HG02623 (cell line): ENCODE data around the gene THBS4.

ENCODE experiments used
- ATAC-seq: cut with Tn5 transposase; IDR thresholded peaks from one replicate; pipeline ENCODE4 v1.9.1; 2021; ENCODE audit warnings: moderate library complexity; ENCODE audit not compliant: unreplicated experiment

Gene THBS4

DNA sequence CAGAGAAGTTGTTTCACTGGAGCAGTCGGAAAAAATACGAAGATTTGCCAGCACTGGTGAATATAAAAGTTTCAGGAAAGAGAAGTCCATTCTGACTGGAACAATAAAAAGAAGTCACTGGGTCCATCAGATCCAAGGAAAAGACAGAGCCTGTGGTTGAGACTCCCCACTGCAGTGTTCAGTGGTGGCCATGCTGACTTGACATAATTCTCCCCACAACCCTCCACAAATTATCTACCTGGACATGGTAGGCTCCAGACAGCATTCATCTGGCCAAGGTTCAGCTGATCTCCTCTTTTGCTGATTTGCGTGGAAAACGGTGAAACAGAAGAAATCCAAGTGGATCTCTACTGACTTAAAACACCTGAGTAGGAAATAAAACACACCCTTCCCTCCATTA lies 8.0 kb downstream of the THBS4 start:
- ATAC-seq = no peak

DNA sequence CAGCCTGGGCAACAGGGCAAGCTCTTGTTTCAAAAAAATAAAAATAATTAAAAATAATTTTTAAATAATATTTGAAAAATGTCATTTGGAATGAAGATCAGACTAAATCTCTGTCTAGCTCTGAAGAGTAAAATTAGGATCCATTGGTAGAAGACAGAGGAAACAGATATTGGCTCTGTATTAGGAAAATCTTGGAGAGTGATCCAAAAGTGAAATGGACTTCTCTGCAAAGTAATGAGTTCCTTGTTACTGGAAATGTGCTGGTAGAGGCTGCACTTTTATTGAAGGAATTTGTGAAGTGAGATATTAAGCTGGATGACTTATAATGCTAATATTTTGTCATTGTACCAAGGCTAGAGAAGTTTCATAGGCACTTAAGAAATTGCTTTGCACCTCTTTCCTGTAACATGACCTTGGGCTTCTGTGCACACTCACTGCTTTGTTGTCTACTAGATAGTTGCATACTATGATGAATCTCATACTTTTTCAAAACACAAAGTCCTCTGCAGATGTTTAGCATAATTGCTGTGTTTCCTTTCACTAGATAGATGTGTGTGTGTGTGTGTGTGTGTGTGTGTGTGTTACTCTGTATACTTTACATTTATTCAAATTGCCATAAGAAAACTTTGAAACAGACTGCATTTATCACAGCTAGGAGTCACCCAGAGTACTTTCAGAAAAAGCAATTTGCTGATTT lies 13.1 kb downstream of the THBS4 start:
- ATAC-seq = no peak

DNA sequence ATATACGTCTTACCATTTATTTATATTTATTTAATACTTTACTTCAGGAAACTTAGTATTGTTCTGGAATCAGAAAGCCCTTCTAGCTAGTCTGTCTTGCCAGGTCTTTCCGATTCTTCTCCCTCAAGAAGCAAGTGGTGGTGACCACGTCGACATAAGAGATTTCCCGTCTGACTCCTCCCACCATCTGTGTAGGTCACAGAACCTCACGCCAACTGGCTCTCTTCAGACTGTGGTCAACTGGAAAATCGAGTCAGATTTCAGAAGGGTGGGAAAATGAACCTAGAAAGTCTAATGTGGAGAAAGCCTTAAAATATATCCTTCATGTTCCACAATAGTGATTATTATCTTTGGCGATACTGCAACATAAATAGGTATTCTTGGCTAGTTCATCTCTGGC lies 17.3 kb downstream of the THBS4 start:
- no peak for ATAC-seq

DNA sequence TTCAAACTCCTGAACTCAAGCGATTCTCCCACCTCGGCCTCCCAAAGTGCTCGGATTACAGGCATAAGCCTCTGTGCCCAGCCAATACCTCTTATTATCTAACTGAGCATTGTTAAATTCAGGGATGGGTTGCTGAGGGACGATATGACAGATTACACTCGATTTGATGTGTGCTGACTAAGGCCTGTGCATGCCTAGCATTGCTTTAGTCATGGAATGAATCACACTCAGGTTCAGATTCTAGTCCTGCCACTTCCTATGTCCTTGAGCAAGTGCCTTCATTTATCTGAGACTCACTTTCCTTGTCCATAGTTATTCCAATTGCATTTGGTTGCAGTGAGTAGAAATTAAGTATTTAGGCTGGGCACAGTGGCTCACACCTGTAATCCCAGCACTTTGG lies 19.5 kb downstream of the THBS4 start:
- no peak for ATAC-seq

DNA sequence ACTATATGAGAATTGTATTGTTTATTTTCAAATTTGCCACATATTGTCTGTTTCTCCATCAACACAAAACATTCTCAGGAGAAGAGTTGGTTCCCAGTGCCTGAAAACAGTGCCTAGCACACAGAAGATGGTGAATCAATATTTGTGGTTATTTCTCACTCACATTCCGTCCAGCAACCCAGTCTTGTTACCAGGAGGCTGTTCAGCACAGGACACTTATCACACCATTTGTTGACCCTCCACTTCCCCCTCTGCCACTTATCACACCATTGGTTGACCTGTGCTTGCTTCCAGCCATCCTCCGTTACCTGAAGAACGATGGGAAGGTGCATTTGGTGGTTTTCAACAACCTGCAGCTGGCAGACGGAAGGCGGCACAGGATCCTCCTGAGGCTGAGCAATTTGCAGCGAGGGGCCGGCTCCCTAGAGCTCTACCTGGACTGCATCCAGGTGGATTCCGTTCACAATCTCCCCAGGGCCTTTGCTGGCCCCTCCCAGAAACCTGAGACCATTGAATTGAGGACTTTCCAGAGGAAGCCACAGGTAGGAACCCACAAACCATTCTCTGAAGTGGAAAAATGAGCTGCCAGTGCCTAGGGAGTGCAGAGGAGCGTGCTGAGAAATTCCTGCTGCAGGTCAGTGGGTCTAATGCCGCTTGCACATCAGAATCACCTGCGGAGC lies 20.5 kb downstream of the THBS4 start:
- no peak for ATAC-seq

DNA sequence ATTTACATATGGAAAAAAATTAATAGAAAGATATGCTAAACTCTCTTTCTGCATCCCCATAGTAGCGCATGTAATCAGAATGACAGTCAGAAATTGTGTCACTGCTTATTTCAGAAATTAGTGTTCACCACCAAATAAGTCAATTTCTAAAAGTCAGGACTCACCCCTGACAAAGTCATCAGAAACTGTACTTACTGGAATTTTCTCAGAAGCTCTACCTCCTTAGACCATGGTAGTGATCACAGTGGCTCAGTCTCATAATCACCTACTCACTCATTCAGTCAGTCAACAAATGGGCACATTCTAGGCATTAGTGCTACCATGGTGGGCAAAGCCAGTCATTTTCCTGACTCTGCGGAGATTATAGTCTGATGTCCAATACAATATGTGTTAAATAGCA lies 22.0 kb downstream of the THBS4 start:
- no peak for ATAC-seq

DNA sequence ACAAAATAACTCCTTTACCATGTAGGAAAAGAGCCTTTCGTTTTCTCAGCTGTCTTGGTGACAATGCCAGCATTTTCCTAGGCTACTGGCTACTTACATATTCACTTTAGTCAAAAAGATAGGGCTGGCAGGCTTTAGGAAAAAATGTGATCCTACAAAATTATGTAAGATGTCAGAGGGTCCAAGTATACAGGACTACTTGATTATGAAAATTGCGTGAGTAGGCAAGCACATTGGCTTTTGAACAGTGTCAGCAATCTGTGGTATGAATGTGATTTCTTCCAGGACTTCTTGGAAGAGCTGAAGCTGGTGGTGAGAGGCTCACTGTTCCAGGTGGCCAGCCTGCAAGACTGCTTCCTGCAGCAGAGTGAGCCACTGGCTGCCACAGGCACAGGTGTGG lies 22.8 kb downstream of the THBS4 start:
- ATAC-seq = no peak

DNA sequence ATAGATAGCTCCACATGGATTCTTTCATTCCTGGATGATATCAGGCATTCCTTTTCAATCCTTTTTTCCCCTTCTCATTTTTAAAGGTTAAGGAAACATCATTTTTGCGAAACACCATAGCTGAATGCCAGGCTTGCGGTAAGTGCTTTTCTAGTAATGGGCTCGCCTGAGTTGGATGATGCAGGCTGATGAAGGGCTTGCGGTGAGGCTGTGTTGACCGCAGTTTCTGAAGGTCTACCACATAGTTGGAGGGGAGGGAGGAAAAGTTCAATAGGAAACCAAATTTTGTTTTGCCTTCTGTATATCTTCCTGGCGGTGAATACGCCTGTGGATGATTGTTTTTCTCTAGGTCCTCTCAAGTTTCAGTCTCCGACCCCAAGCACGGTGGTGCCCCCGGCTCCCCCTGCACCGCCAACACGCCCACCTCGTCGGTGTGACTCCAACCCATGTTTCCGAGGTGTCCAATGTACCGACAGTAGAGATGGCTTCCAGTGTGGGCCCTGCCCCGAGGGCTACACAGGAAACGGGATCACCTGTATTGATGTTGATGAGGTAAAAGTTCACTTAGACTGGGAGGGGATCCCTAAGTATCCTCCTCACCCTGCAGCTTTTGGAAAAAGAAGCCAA lies 24.3 kb downstream of the THBS4 start:
- no peak for ATAC-seq

DNA sequence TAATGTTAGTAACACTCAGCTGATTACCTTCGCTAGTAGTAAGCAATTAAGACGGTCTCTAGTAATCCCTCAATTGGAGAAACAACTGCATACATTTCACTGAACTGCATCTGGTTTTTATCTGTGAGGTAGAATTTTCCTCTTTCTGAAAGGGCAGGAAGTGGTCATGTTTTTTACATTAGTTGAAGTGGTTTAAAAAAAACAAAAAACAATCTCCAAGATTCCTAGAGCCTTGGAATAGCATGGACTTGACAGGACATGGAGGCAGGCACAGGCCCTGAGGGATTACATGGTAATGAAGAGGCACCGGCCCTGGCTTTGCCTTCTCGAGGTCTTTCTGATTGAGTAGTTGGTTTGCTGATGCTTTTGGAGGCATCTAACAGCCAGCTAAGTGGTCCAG lies 25.8 kb downstream of the THBS4 start:
- no peak for ATAC-seq

DNA sequence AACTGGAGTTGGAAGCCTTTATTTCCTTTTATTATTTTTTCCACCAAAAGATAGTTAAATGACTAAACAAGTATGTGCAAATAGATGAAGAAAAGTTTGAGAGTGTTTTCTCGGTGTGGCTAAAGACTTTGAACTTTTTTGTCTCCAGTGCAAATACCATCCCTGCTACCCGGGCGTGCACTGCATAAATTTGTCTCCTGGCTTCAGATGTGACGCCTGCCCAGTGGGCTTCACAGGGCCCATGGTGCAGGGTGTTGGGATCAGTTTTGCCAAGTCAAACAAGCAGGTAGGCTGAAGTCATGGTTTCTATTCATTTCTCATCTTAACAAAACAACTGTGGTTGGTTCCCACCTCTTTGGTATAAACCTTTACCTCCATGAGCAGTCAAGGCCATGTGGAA lies 26.4 kb downstream of the THBS4 start:
- no peak for ATAC-seq

DNA sequence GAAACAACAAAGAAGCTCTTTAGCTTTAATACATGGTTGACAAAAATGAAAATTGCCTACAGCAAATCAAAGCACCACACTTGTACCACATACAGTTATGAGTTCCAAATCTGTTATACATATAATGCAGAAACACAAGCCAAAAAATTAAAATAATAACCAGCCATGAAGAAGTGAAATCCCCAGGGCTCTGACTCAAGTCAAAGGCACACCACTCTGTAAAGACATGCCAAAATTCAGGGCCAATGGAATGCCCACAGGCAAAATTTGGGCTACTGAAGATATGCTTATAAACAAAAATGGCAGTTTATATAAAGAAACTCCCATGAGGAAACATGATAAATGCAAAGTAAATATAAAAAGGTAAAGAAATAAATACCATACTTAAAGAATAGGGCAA lies 29.0 kb downstream of the THBS4 start:
- ATAC-seq = no peak

DNA sequence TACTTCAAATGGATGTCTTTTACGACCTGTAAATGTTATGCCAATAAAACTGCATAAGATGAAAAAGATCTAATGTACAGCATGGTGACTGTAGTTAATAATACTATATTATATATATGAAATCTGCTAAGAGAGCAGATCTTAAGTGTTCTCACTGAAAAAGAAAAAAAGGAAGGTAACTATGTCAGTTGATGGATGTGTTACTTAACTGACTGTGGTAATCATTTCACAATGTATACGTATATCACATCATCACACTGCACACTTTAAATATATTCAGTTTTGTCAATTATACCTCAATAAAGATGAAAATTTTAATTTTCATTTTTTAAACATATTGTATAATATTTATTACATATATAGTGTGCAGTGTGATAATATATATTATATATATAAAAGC lies 31.9 kb downstream of the THBS4 start:
- no peak for ATAC-seq

DNA sequence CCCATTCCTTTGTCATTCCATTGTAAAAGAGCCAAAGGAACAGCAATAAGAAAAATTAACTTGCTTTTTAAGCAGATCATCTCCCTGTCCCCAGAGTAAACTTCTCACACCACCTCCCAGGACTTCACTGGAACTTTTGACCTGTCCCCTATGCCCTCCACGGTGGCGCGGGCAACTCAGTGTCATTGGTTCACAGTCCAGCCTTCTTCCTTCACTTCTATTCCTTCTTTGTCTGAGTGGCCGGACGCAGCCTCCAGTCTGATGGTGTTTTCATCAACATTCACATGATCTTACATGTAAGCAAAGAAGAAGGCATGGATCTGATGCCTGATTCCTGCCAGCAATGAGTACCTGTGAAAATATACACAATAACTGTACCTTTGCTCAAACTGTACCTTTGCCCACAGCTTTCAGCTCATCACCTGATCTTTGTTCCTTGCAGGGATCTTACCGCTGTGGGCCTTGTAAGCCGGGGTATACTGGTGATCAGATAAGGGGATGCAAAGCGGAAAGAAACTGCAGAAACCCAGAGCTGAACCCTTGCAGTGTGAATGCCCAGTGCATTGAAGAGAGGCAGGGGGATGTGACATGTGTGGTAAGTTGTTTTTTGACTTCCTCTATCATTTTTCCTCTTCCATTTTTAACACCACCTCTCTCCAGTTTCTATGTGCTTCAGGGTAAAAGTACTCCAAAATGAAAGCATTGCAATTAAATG lies 32.5 kb downstream of the THBS4 start:
- ATAC-seq = no peak

DNA sequence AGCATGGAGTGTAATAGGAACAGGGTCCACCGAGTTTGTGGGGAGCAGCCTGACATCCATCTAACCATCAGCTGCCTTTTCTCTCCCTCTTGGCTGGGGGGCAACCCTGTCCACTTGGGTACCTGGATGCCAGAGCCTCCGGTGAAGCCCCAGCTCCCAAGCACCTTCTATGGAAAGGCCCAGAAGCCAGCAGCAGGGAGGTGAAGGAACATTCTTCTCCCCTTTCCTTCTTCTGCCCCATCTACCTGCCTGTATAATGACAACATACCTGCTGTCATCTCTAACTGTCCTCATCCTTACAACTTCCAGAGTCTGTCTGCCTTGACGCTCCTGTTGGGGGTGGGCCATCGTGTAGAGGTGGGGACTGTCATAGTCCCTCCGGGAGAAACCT lies 33.1 kb downstream of the THBS4 start:
- no peak for ATAC-seq

DNA sequence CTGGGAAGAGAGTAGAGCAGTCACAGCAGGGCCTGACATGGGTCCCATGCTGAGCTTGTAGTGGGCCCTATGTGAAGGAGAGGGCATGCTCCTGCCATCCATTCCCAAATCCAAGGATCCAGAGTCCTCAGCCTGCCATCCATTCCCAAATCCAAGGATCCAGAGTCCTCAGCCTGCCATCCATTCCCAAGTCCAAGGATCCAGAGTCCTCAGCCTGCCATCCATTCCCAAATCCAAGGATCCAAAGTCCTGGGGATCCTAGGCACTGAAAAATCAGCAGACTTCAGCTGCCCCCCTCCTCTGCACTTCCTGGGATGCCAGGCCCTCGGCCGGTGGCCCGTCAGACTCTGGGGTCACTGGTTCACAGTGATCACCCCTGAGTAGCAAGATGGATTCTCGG lies 33.6 kb downstream of the THBS4 start:
- no peak for ATAC-seq

DNA sequence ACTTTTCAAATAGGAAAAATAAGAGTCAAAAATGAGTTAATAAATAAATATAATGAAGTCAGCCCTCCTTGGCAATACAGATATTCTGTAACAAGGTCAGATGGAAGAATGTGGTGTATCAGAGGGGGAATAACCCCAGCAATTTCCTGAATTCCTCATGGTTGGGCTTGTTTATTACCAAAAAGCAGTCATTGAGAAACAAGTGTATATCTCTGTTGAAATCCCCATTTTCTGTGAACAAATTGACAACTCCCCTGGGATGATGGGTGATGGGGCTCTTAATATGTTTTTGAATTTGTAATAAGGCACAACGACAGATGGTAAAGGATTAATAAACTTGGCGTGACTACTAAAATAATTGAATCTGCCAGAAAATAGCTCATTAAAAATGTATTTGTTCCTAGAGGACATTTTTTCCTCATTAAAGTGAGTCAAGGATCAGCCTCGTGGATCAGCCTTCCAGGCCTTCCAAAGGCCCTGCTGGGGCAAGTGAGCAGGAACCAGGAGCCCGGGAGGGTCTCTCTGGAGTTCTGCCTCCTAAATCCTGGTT lies 34.2 kb downstream of the THBS4 start:
- no peak for ATAC-seq

DNA sequence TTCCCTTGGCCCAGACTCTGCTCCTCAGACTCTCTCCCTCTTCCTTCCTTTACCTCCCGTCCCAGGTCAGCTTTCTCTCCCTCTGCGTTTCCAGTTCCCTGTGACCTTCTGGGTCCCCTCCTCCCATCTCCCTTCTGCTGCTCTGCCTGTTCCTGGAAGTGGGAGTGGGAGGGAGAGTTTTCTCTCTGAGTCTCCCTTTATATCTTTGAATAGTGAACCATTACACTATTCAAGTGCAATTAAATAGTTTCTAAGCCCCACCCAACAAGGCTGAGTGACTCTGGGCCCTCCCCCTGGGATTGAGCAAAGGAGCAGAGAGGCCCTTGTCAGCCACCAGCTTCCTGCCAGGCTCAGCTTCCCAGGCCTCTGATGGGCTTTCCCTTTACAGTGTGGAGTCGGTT lies 34.8 kb downstream of the THBS4 start:
- no peak for ATAC-seq

DNA sequence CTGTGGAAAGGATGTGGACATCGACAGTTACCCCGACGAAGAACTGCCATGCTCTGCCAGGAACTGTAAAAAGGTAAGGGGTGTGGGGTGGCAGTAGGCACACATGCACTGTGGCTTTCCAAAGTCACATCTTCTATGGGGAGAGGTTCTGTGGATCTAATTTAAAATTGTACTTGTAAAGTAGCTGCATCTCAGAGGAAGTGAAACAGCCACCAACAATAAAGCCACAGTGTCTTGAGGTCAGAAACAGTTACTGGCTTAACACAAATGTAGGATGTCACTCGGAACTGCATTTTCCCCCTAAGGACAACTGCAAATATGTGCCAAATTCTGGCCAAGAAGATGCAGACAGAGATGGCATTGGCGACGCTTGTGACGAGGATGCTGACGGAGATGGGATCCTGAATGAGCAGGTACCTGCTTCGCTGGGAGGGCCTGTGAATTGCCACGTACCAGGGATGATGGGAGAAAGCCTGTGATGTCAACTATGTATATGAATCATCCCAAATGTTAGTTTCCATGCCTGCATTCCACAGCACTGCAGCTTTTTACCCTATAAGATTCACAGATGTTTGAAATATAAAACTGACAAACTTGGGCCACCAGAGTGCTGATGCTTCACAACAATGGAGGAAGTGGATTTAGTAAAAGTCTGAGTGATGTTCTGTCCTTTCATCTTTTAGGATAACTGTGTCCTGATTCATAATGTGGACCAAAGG lies 35.3 kb downstream of the THBS4 start:
- ATAC-seq = no peak

DNA sequence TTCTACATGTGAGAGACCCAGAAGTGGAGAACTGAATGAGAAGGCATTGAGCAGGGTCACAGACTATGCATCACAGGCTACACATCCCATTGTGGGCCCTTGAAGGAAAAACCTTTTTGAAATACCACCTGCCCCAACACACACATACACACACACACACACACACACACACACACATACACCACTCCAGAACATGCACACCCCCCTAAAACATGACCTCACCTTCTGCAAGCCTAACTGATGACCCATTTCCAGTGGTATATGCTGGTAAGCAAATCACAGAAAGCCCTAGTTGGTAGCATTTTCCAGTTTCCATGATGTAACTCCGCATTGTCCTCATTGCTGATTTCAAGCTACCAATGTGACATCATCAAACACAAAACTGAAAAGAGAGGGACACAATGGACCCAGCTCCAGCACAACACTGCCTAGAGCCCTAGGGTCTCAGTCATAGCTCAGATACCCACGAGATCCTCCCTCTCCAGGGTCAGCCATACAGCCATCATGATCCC lies 36.4 kb downstream of the THBS4 start:
- ATAC-seq = no peak
